KOPT-K1 (cell line): ENCODE results near the gene DNAJC30.
"Not testable (repeated sequence)": the region's sequence is repeated elsewhere in the genome, so short reads cannot be mapped to it uniquely, and the experiment has no call there.

Experiments
- H3K27ac ChIP-seq: fragments of 200-600 bp; sonication (generic); 2 replicates; pipeline ENCODE4 v1.5.1; 2016; ENCODE audit warnings: antibody characterized with exemption, mild to moderate bottlenecking, low read depth, low read length; ENCODE audit not compliant: poor library complexity, severe bottlenecking
- H3K36me3 ChIP-seq: fragments of 200-600 bp; sonication (generic); 2 replicates; pipeline ENCODE4 v1.5.1; 2017; ENCODE audit warnings: antibody characterized with exemption, mild to moderate bottlenecking, low read length, moderate library complexity; ENCODE audit not compliant: insufficient read depth
- H3K9me3 ChIP-seq: fragments of 200-600 bp; sonication (generic); 2 replicates; pipeline ENCODE4 v1.5.1; 2017; ENCODE audit warnings: antibody characterized with exemption, low read length, mild to moderate bottlenecking; ENCODE audit not compliant: insufficient read depth, poor library complexity, severe bottlenecking

The DNAJC30 gene

GRCh38 chr7:73717025-73717807, 34.0 kb upstream of the DNAJC30 start:
- no peak overlapping the region for H3K27ac ChIP-seq
- H3K9me3 ChIP-seq = no peaks in the 10 kb centered on the region

GRCh38 chr7:73716318-73716890, 33.2 kb upstream of the DNAJC30 start:
- no peaks in the 10 kb centered on the region for H3K36me3 ChIP-seq
- no peaks in the 10 kb centered on the region for H3K9me3 ChIP-seq
- no peak overlapping the region for H3K27ac ChIP-seq

More at GRCh38 chr7:73717025-73717807, 34.0 kb upstream of the DNAJC30 start:
- no peaks in the 10 kb centered on the region for H3K36me3 ChIP-seq

GRCh38 chr7:73715648-73716317, 32.5 kb upstream of the DNAJC30 start:
- H3K9me3 ChIP-seq = no peaks in the 10 kb centered on the region
- H3K27ac ChIP-seq = no peak overlapping the region
- H3K36me3 ChIP-seq = no peaks in the 10 kb centered on the region

- not testable (repeated sequence) for H3K27ac ChIP-seq, H3K36me3 ChIP-seq, H3K9me3 ChIP-seq
Observed at GRCh38 chr7:73713319-73713718, 30.1 kb upstream of the DNAJC30 start.

DNA sequence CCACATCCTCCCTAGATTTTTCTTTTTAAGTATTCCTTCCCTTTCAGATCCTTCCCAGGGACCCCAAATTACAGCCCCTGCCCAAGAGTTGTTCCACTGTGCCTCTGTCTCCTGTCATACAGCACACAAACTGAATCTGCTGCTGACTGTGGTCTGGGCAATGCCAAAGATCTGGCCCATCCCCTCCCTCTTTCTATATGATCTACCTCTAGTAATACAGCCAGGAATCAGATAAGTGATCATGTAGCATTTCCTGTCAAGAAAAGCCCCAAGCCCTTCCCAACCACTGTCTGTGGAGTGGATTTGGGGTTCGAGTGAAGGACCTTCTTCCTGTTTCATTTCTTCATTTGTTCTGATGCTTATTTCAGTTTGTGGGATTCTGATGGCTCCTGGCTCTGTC, 29.5 kb upstream of the DNAJC30 start:
- H3K9me3 ChIP-seq = no peaks in the 10 kb centered on the region
- no peaks in the 10 kb centered on the region for H3K36me3 ChIP-seq
- H3K27ac ChIP-seq = no peak overlapping the region

- Histone ChIP-seq H3K27ac (no peak overlapping the region), H3K9me3 (no peaks in the 10 kb centered on the region), H3K36me3 (no peaks in the 10 kb centered on the region)
Observed at GRCh38 chr7:73708961-73709549, 25.8 kb upstream of the DNAJC30 start.

- Histone ChIP-seq H3K9me3 (no peaks in the 10 kb centered on the region), H3K36me3 (no peaks in the 10 kb centered on the region), H3K27ac (no peak overlapping the region)
Observed at GRCh38 chr7:73707045-73707631, 23.9 kb upstream of the DNAJC30 start.

GRCh38 chr7:73706126-73707044, 23.1 kb upstream of the DNAJC30 start:
- no peaks in the 10 kb centered on the region for H3K9me3 ChIP-seq
- H3K27ac ChIP-seq = no peak overlapping the region
- no peaks in the 10 kb centered on the region for H3K36me3 ChIP-seq

GRCh38 chr7:73705551-73705920, 22.3 kb upstream of the DNAJC30 start:
- H3K27ac ChIP-seq = no peak overlapping the region
- H3K9me3 ChIP-seq = no peaks in the 10 kb centered on the region
- H3K36me3 ChIP-seq = no peaks in the 10 kb centered on the region

DNA sequence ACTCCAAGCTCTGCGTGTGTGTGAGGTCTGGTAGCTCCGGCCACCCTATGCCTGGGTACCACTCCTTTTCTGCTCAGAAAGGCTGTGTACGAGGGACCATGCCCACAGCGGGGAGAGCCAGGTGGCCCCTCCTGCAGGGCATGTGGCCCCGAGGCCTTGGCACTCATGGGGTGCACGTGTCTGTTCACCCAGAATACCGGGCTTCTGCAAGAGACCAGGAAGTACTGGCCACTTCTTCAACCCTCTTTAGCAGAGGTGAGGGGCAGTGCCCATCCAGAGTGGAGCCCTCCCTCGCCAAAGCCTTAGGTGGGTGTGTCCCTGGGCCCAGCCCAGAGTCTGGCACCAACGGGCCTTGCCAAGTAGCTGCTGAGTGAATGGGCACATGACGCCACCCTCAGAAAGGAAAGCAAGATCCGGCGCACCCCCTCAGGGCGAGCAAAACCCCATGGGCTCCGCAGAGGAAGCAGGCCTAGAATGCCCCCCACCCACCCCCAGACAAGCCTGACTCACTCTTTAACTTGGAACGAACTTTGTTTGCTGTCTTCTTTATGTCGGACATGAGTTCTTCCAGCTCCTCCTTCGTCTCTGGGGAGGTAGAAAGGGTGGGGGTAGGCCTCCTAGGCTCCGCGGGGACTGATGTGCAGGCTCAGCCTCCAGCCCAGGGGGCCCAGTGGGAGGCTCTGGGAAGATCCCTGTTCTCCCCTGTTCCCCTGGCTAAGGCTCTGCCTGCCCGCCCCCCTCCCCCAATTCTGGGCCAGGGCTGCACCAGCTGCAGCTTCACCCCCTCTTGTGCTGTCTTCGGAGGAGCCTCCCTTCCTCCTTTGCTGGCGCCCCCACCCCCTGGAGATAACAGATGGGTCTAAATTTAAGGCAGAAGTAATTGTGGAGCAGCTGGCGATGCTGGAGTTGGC, 21.6 kb upstream of the DNAJC30 start:
- Histone ChIP-seq H3K9me3 (no peaks in the 10 kb centered on the region), H3K27ac (no peak overlapping the region), H3K36me3 (peaks cover 1% of the 10 kb centered on the region; the same call in 1 of the 2 replicates)

GRCh38 chr7:73703757-73704639, 20.7 kb upstream of the DNAJC30 start:
- Histone ChIP-seq H3K36me3 (peaks cover 10% of the 10 kb centered on the region; the same call in 1 of the 2 replicates), H3K27ac (no peak overlapping the region), H3K9me3 (no peaks in the 10 kb centered on the region)

DNA sequence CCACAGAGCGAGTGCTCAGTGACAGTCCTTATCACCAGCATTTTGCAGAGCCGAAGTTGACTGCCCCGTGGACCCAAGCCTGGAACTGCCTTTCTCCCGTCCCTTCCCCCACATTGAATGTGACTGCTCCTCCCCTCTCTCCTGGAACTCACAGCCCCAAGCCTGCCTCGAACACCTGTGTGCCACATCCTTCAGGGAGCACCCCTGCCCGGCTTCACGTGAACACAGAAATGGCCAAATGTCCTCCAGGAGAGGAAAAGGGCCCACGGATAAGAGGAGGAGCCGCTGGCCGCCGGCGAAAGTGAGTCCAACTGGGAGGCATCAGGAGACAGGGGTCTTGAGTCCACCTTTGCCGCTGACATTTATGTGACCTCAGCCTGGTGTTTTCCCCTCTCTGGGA, 20.0 kb upstream of the DNAJC30 start:
- no peak overlapping the region for H3K27ac ChIP-seq
- H3K36me3 ChIP-seq = peaks cover 18% of the 10 kb centered on the region; the same call in 1 of the 2 replicates
- H3K9me3 ChIP-seq = no peaks in the 10 kb centered on the region

DNA sequence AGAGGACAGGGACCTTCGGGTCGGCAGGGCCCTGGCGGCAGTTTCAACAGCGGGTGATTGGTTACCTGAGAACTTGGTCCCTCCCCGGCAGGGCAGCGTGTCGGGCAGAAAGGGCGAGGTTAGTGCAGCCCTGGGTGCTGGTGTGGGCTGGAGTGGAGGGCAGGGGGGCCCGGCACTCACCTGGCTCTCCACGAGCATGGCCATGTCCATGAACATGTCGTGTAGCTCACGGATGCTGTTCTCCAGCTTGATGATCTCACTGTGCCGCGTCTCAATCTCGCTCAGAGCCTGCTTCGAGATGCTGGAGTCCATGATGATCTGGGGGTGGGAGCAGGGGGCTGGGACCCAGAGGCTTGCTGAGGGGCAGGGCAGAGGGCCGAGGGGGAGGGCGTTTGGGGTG, 19.4 kb upstream of the DNAJC30 start:
- H3K36me3 ChIP-seq = peaks cover 24% of the 10 kb centered on the region
- no peak overlapping the region for H3K27ac ChIP-seq
- no peaks in the 10 kb centered on the region for H3K9me3 ChIP-seq
